Peyer's patch (tissue), 4 donors: Measurements from ENCODE around the gene HHAT. TPM values are rescaled to one million over a fixed set of nuclear protein-coding genes. Genes with fewer than 3 reads are reported as not detected.

Source experiments
- DNase-seq, 3 donors: peaks; one replicate each; pipeline ENCODE4 v3.0.0-alpha.2; 2017 to 2019
- H3K27ac ChIP-seq, 4 donors: fragments of 200-600 bp; sonication (generic); one replicate each; pipeline ENCODE4 v1.5.1; 2016 to 2019
- H3K27me3 ChIP-seq, 2 donors: fragments of 200-600 bp; sonication (generic); one replicate each; pipeline ENCODE4 v1.5.1; 2019
- H3K36me3 ChIP-seq, 3 donors: fragments of 200-600 bp; sonication (generic); one replicate each; pipeline ENCODE4 v1.5.1; 2016 to 2019
- H3K4me1 ChIP-seq, 4 donors: fragments of 200-600 bp; sonication (generic); one replicate each; pipeline ENCODE4 v1.5.1; 2016 to 2019
- H3K4me3 ChIP-seq, 4 donors: fragments of 200-600 bp; sonication (generic); 1 replicate in 3 of 4; 2 replicates in 1 of 4; pipeline ENCODE4 v1.5.1; 2016 to 2019; ENCODE audit warnings: mild to moderate bottlenecking in 1 of 4
- H3K9me3 ChIP-seq, 4 donors: fragments of 200-600 bp; sonication (generic); one replicate each; pipeline ENCODE4 v1.5.1; 2016 to 2019; ENCODE audit warnings: mild to moderate bottlenecking in 1 of 4
- CTCF ChIP-seq, 6 experiments: fragments of 450-650 bp in 4 of 6; fragments of 200-600 bp in 2 of 6; sonication (generic) in 1 of 6; IDR thresholded peaks; one replicate each; pipeline ENCODE4 v1.5.1; 2017 to 2019; ENCODE audit warnings: antibody characterized with exemption in 6 of 6, mild to moderate bottlenecking in 3 of 6, moderate library complexity in 1 of 6
- POLR2A ChIP-seq, 2 donors: fragments of 450-650 bp; IDR thresholded peaks; one replicate each; pipeline ENCODE4 v1.5.1; 2017; ENCODE audit warnings: antibody characterized with exemption in 2 of 2, mild to moderate bottlenecking in 2 of 2, moderate library complexity in 2 of 2
- total RNA-seq, 4 donors: library from RNA; depleted of rRNA; stranded (reverse); fragments of >200 nt; gene quantifications; one replicate each; pipeline ENCODE4 v1.1.0, GENCODE V29; 2016

HHAT gene
- total RNA-seq, 4 donors from 2014 or later: 2.3 to 16.9 (median 7.3) TPM

GRCh38 chr1:210633140-210633539, 304.4 kb downstream of the HHAT start:
- no peaks in the 10 kb centered on the region for H3K27me3 ChIP-seq
- H3K4me3 ChIP-seq: no peak overlapping the region

GRCh38 chr1:210633636-210634035, 304.9 kb downstream of the HHAT start:
- Histone ChIP-seq H3K4me3 (no peak overlapping the region), H3K27ac (no peak overlapping the region), H3K9me3 (no peaks in the 10 kb centered on the region), H3K27me3 (no peaks in the 10 kb centered on the region), H3K36me3 (no peaks in the 10 kb centered on the region), H3K4me1 (no peaks in the 10 kb centered on the region)
- DNase-seq: no peak
- TF ChIP-seq CTCF (IDR thresholded peaks at IDR 0.05) (no peak), POLR2A (IDR thresholded peaks at IDR 0.05) (no peak)

More at GRCh38 chr1:210633140-210633539, 304.4 kb downstream of the HHAT start:
- no peaks in the 10 kb centered on the region for H3K9me3 ChIP-seq
- H3K4me1 ChIP-seq: no peaks in the 10 kb centered on the region
- H3K36me3 ChIP-seq: no peaks in the 10 kb centered on the region
- no peak overlapping the region for H3K27ac ChIP-seq
- TF ChIP-seq CTCF (IDR thresholded peaks at IDR 0.05) (no peak), POLR2A (IDR thresholded peaks at IDR 0.05) (no peak)
- DNase-seq: no peak

GRCh38 chr1:210635108-210635507, 306.4 kb downstream of the HHAT start:
- no peak overlapping the region for H3K27ac ChIP-seq
- H3K36me3 ChIP-seq: no peaks in the 10 kb centered on the region
- H3K4me1 ChIP-seq: no peaks in the 10 kb centered on the region
- DNase-seq: no peak
- no peak for TF ChIP-seq POLR2A (IDR thresholded peaks at IDR 0.05)
- TF ChIP-seq CTCF (IDR thresholded peaks at IDR 0.05): no peak
- H3K9me3 ChIP-seq: no peaks in the 10 kb centered on the region
- H3K4me3 ChIP-seq: no peak overlapping the region
- no peaks in the 10 kb centered on the region for H3K27me3 ChIP-seq

- no peaks in the 10 kb centered on the region for H3K27me3 ChIP-seq
- H3K36me3 ChIP-seq: no peaks in the 10 kb centered on the region
- H3K9me3 ChIP-seq: no peaks in the 10 kb centered on the region
- TF ChIP-seq CTCF (IDR thresholded peaks at IDR 0.05) (no peak), POLR2A (IDR thresholded peaks at IDR 0.05) (no peak)
- no peaks in the 10 kb centered on the region for H3K4me1 ChIP-seq
- no peak overlapping the region for H3K4me3 ChIP-seq
- DNase-seq: no peak
- no peak overlapping the region for H3K27ac ChIP-seq
These were observed 312.9 kb downstream of the HHAT start for GRCh38 chr1:210641582-210641981.

GRCh38 chr1:210645582-210646257, 317.0 kb downstream of the HHAT start:
- Histone ChIP-seq H3K4me3 (no peak overlapping the region), H3K9me3 (no peaks in the 10 kb centered on the region), H3K4me1 (peaks cover 0 to 4% (median 0%) of the 10 kb centered on the region in 4 donors), H3K27ac (no peak overlapping the region), H3K36me3 (no peaks in the 10 kb centered on the region), H3K27me3 (no peaks in the 10 kb centered on the region)
- TF ChIP-seq CTCF (IDR thresholded peaks at IDR 0.05): no peak
- TF ChIP-seq POLR2A (IDR thresholded peaks at IDR 0.05): no peak
- no peak for DNase-seq

GRCh38 chr1:210646258-210646616, 317.5 kb downstream of the HHAT start:
- Histone ChIP-seq H3K27ac (no peak overlapping the region), H3K4me3 (no peak overlapping the region), H3K9me3 (no peaks in the 10 kb centered on the region), H3K27me3 (no peaks in the 10 kb centered on the region), H3K4me1 (peaks cover 0 to 4% (median 0%) of the 10 kb centered on the region in 4 donors), H3K36me3 (no peaks in the 10 kb centered on the region)
- no peak for TF ChIP-seq CTCF (IDR thresholded peaks at IDR 0.05)
- no peak for TF ChIP-seq POLR2A (IDR thresholded peaks at IDR 0.05)
- no peak for DNase-seq
